ENCODE data around the gene DEDD2.

GRCh38 chr19:42216653-42217519, 591 bp downstream of the DEDD2 start:
- TF ChIP-seq POLR2AphosphoS5 (IDR thresholded peaks at IDR 0.05; ENCODE audit: low read depth, low read length) (no peak), POLR2A (IDR thresholded peaks at IDR 0.05; ENCODE audit: low read depth, low read length) (no peak), TAF1 (IDR thresholded peaks at IDR 0.05; ENCODE audit: borderline replicate concordance, low read depth, low read length) (no peak)

Measured in GM12892 (cell line).